ENCODE results near the gene GATA2.

DNA sequence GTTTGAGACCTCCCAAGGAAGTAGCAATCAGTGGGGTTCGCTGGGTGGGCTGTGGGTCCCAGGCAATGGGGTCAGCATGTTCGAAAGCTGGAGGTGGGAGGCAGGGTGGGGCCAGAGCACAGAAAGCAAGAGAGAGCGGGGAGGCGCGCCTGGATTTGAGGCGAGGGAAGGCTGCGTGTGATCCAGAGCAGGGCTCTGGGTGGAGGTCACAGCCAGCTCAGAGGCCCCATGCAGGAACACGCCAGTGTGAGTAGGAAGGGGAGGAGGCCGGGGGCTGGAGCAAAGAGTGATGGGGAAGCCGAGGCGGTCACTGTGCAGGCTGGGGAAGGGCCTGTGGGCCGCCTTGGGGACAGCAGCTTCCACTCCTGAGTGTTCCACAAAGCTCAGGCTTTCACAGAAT is 35.1 kb downstream of the GATA2 start:
- TF ChIP-seq YY1 (IDR thresholded peaks at IDR 0.05; ENCODE audit: insufficient read depth, insufficient read length) (no peak), ZNF274 (IDR thresholded peaks at IDR 0.05; ENCODE audit: low read depth, low read length) (no peak)
